Measurements from ENCODE around the gene NCKAP1.

- TF ChIP-seq CTCF (IDR thresholded peaks at IDR 0.05): no peak
- no peak for TF ChIP-seq POLR2A (IDR thresholded peaks at IDR 0.05)
- no peak for TF ChIP-seq EP300 (IDR thresholded peaks at IDR 0.05)
- no peak for TF ChIP-seq POLR2AphosphoS5 (IDR thresholded peaks at IDR 0.05)
Observed at GRCh38 chr2:183057333-183057985, 19.2 kb upstream of the NCKAP1 start.

Measured in suprapubic skin (tissue), 4 donors.